ENCODE data around the gene AK1.

Gene AK1

GRCh38 chr9:127863191-127863621 lies 14.3 kb downstream of the AK1 start:
- Histone ChIP-seq H4K8ac (ENCODE audit: low read depth, low read length) (no peak overlapping the region), H3K36me3 (ENCODE audit: control insufficient read depth, insufficient read depth, low read length) (no peaks in the 10 kb centered on the region), H3K79me2 (ENCODE audit: control insufficient read depth, insufficient read depth, low read length) (no peaks in the 10 kb centered on the region), H3K4me1 (ENCODE audit: control insufficient read depth, low read depth, low read length) (no peaks in the 10 kb centered on the region), H3K23ac (ENCODE audit: low read length) (no peak overlapping the region), H2BK15ac (replicated peaks; ENCODE audit: low read depth) (no peak overlapping the region), H3K4me3 (ENCODE audit: low read length) (no peak overlapping the region), H3K4ac (ENCODE audit: low read depth, low read length) (no peak overlapping the region), H2BK5ac (ENCODE audit: low read length) (no peak overlapping the region), H3K27me3 (ENCODE audit: insufficient read depth, low read length, poor library complexity) (no peaks in the 10 kb centered on the region), H3K18ac (ENCODE audit: low read length) (no peak overlapping the region), H2BK120ac (ENCODE audit: low read depth, low read length) (no peak overlapping the region), H3K79me1 (ENCODE audit: low read length) (no peaks in the 10 kb centered on the region), H3K56ac (ENCODE audit: low read length) (no peak overlapping the region), H3K27ac (ENCODE audit: low read depth, low read length) (no peak overlapping the region), H3K4me2 (ENCODE audit: low read length) (no peak overlapping the region), H3K9ac (ENCODE audit: low read length) (no peak overlapping the region), H4K5ac (ENCODE audit: low read length) (no peak overlapping the region), H2AK5ac (ENCODE audit: low read length) (no peak overlapping the region)
- whole genome bisulfite sequencing (ENCODE audit: extremely low coverage, insufficient coverage, low lambda C conversion rate), result no CpG with 5 or more reads among the region's 13 CpGs
- no peak for DNase-seq

GRCh38 chr9:127862075-127863011 lies 15.1 kb downstream of the AK1 start:
- H3K23ac ChIP-seq (ENCODE audit: low read length), result no peak overlapping the region
- no peak overlapping the region for H3K4me3 ChIP-seq (ENCODE audit: low read length)
- H2BK120ac ChIP-seq (ENCODE audit: low read depth, low read length), result no peak overlapping the region
- no peak overlapping the region for H2BK5ac ChIP-seq (ENCODE audit: low read length)
- no peak overlapping the region for H3K4me2 ChIP-seq (ENCODE audit: low read length)
- H3K4me1 ChIP-seq (ENCODE audit: control insufficient read depth, low read depth, low read length), result no peaks in the 10 kb centered on the region
- no peak for DNase-seq
- no peaks in the 10 kb centered on the region for H3K27me3 ChIP-seq (ENCODE audit: insufficient read depth, low read length, poor library complexity)
- no CpG with 5 or more reads among the region's 29 CpGs for WGBS (ENCODE audit: extremely low coverage, insufficient coverage, low lambda C conversion rate)
- H3K9ac ChIP-seq (ENCODE audit: low read length), result no peak overlapping the region
- no peaks in the 10 kb centered on the region for H3K79me2 ChIP-seq (ENCODE audit: control insufficient read depth, insufficient read depth, low read length)
- H4K5ac ChIP-seq (ENCODE audit: low read length), result no peak overlapping the region
- H2BK15ac ChIP-seq (replicated peaks; ENCODE audit: low read depth), result no peak overlapping the region
- H3K27ac ChIP-seq (ENCODE audit: low read depth, low read length), result no peak overlapping the region
- H3K18ac ChIP-seq (ENCODE audit: low read length), result no peak overlapping the region
- H3K36me3 ChIP-seq (ENCODE audit: control insufficient read depth, insufficient read depth, low read length), result no peaks in the 10 kb centered on the region
- no peak overlapping the region for H2AK5ac ChIP-seq (ENCODE audit: low read length)
- H4K8ac ChIP-seq (ENCODE audit: low read depth, low read length), result no peak overlapping the region
- no peak overlapping the region for H3K4ac ChIP-seq (ENCODE audit: low read depth, low read length)
- peak overlapping the region; percentile 42 for H3K56ac ChIP-seq (ENCODE audit: low read length)
- no peaks in the 10 kb centered on the region for H3K79me1 ChIP-seq (ENCODE audit: low read length)

- Histone ChIP-seq H3K9ac (ENCODE audit: low read length) (no peak overlapping the region), H2BK120ac (ENCODE audit: low read depth, low read length) (no peak overlapping the region), H2BK5ac (ENCODE audit: low read length) (no peak overlapping the region), H3K56ac (ENCODE audit: low read length) (no peak overlapping the region), H3K4me2 (ENCODE audit: low read length) (no peak overlapping the region), H4K8ac (ENCODE audit: low read depth, low read length) (no peak overlapping the region), H3K36me3 (ENCODE audit: control insufficient read depth, insufficient read depth, low read length) (no peaks in the 10 kb centered on the region), H3K27me3 (ENCODE audit: insufficient read depth, low read length, poor library complexity) (no peaks in the 10 kb centered on the region), H3K79me1 (ENCODE audit: low read length) (no peaks in the 10 kb centered on the region), H2AK5ac (ENCODE audit: low read length) (no peak overlapping the region), H4K5ac (ENCODE audit: low read length) (no peak overlapping the region), H3K4me1 (ENCODE audit: control insufficient read depth, low read depth, low read length) (no peaks in the 10 kb centered on the region), H3K27ac (ENCODE audit: low read depth, low read length) (no peak overlapping the region), H3K23ac (ENCODE audit: low read length) (no peak overlapping the region), H3K79me2 (ENCODE audit: control insufficient read depth, insufficient read depth, low read length) (no peaks in the 10 kb centered on the region), H2BK15ac (replicated peaks; ENCODE audit: low read depth) (no peak overlapping the region), H3K4ac (ENCODE audit: low read depth, low read length) (no peak overlapping the region), H3K4me3 (ENCODE audit: low read length) (no peak overlapping the region), H3K18ac (ENCODE audit: low read length) (no peak overlapping the region)
- no CpG with 5 or more reads among the region's 11 CpGs for WGBS (ENCODE audit: extremely low coverage, insufficient coverage, low lambda C conversion rate)
- DNase-seq, result no peak
These were observed 16.7 kb downstream of the AK1 start for GRCh38 chr9:127860779-127861178.

GRCh38 chr9:127860260-127860659 lies 17.2 kb downstream of the AK1 start:
- H3K4me2 ChIP-seq (ENCODE audit: low read length), result no peak overlapping the region
- no peaks in the 10 kb centered on the region for H3K79me1 ChIP-seq (ENCODE audit: low read length)
- no peak for DNase-seq
- no peak overlapping the region for H3K23ac ChIP-seq (ENCODE audit: low read length)
- no peak overlapping the region for H3K4ac ChIP-seq (ENCODE audit: low read depth, low read length)
- no peak overlapping the region for H4K5ac ChIP-seq (ENCODE audit: low read length)
- H3K9ac ChIP-seq (ENCODE audit: low read length), result no peak overlapping the region
- no peaks in the 10 kb centered on the region for H3K27me3 ChIP-seq (ENCODE audit: insufficient read depth, low read length, poor library complexity)
- H3K56ac ChIP-seq (ENCODE audit: low read length), result no peak overlapping the region
- H3K18ac ChIP-seq (ENCODE audit: low read length), result no peak overlapping the region
- no peak overlapping the region for H4K8ac ChIP-seq (ENCODE audit: low read depth, low read length)
- no peaks in the 10 kb centered on the region for H3K36me3 ChIP-seq (ENCODE audit: control insufficient read depth, insufficient read depth, low read length)
- no peak overlapping the region for H2AK5ac ChIP-seq (ENCODE audit: low read length)
- no peak overlapping the region for H3K4me3 ChIP-seq (ENCODE audit: low read length)
- no peak overlapping the region for H2BK5ac ChIP-seq (ENCODE audit: low read length)
- no peak overlapping the region for H2BK15ac ChIP-seq (replicated peaks; ENCODE audit: low read depth)
- no peak overlapping the region for H2BK120ac ChIP-seq (ENCODE audit: low read depth, low read length)
- H3K27ac ChIP-seq (ENCODE audit: low read depth, low read length), result no peak overlapping the region
- H3K79me2 ChIP-seq (ENCODE audit: control insufficient read depth, insufficient read depth, low read length), result no peaks in the 10 kb centered on the region
- no CpG with 5 or more reads among the region's 8 CpGs for WGBS (ENCODE audit: extremely low coverage, insufficient coverage, low lambda C conversion rate)
- H3K4me1 ChIP-seq (ENCODE audit: control insufficient read depth, low read depth, low read length), result no peaks in the 10 kb centered on the region

- H3K23ac ChIP-seq (ENCODE audit: low read length), result no peak overlapping the region
- peaks cover 3% of the 10 kb centered on the region for H3K4me1 ChIP-seq (ENCODE audit: control insufficient read depth, low read depth, low read length)
- no peak overlapping the region for H2BK5ac ChIP-seq (ENCODE audit: low read length)
- WGBS (ENCODE audit: extremely low coverage, insufficient coverage, low lambda C conversion rate), result no CpG with 5 or more reads among the region's 12 CpGs
- H3K27ac ChIP-seq (ENCODE audit: low read depth, low read length), result no peak overlapping the region
- no peak overlapping the region for H4K5ac ChIP-seq (ENCODE audit: low read length)
- no peaks in the 10 kb centered on the region for H3K27me3 ChIP-seq (ENCODE audit: insufficient read depth, low read length, poor library complexity)
- H2AK5ac ChIP-seq (ENCODE audit: low read length), result no peak overlapping the region
- no peaks in the 10 kb centered on the region for H3K79me1 ChIP-seq (ENCODE audit: low read length)
- H3K18ac ChIP-seq (ENCODE audit: low read length), result no peak overlapping the region
- H3K9ac ChIP-seq (ENCODE audit: low read length), result no peak overlapping the region
- H3K4me3 ChIP-seq (ENCODE audit: low read length), result no peak overlapping the region
- H3K79me2 ChIP-seq (ENCODE audit: control insufficient read depth, insufficient read depth, low read length), result no peaks in the 10 kb centered on the region
- H3K4ac ChIP-seq (ENCODE audit: low read depth, low read length), result no peak overlapping the region
- no peak overlapping the region for H4K8ac ChIP-seq (ENCODE audit: low read depth, low read length)
- H3K4me2 ChIP-seq (ENCODE audit: low read length), result no peak overlapping the region
- no peak overlapping the region for H2BK120ac ChIP-seq (ENCODE audit: low read depth, low read length)
- no peak overlapping the region for H2BK15ac ChIP-seq (replicated peaks; ENCODE audit: low read depth)
- DNase-seq, result no peak
- no peak overlapping the region for H3K56ac ChIP-seq (ENCODE audit: low read length)
- H3K36me3 ChIP-seq (ENCODE audit: control insufficient read depth, insufficient read depth, low read length), result no peaks in the 10 kb centered on the region
These were observed 19.4 kb downstream of the AK1 start for GRCh38 chr9:127858041-127858512.
